SK-N-SH treated with all-trans-retinoic acid at 6 μM for 48 hours (cell line): ENCODE data around the gene PCNX3.
"Not testable (repeated sequence)": the region's sequence is repeated elsewhere in the genome, so short reads cannot be mapped to it uniquely, and the experiment has no call there.

Source experiments
- ATAC-seq: fragments of 200-7000 bp; cut with Tn5 transposase; 3 replicates; pipeline ENCODE4 v1.9.1; 2020; ENCODE audit warnings: mild to moderate bottlenecking, moderate library complexity
- ARNTL ChIP-seq: fragments of 450-650 bp; formaldehyde crosslinking; IDR thresholded peaks from 2 replicates; pipeline ENCODE4 v1.5.0; 2020; ENCODE audit warnings: low read depth, mild to moderate bottlenecking, moderate library complexity, borderline replicate concordance
- ESRRG ChIP-seq: fragments of 250-450 bp; sonication (Bioruptor Pico); IDR thresholded peaks from 2 replicates; pipeline ENCODE4 v1.6.1; 2021; ENCODE audit warnings: mild to moderate bottlenecking
- GLIS3 ChIP-seq: fragments of 250-450 bp; sonication (Bioruptor Pico); IDR thresholded peaks from 2 replicates; pipeline ENCODE4 v1.5.0; 2020; ENCODE audit warnings: mild to moderate bottlenecking, moderate library complexity
- ISL1 ChIP-seq: fragments of 250-450 bp; sonication (Bioruptor Pico); IDR thresholded peaks from 2 replicates; pipeline ENCODE4 v2.1.2; 2022; ENCODE audit warnings: mild to moderate bottlenecking, moderate library complexity
- RARB ChIP-seq: fragments of 250-450 bp; sonication (Bioruptor Pico); IDR thresholded peaks from 2 replicates; pipeline ENCODE4 v1.8.0; 2021; ENCODE audit warnings: mild to moderate bottlenecking, moderate library complexity
- TCF4 ChIP-seq: fragments of 250-450 bp; sonication (Bioruptor Pico); IDR thresholded peaks from 2 replicates; pipeline ENCODE4 v1.8.0; 2021; ENCODE audit warnings: mild to moderate bottlenecking, moderate library complexity, borderline replicate concordance
- TOX ChIP-seq: fragments of 250-450 bp; sonication (Bioruptor Pico); IDR thresholded peaks from 2 replicates; pipeline ENCODE4 v1.8.0; 2021; ENCODE audit warnings: mild to moderate bottlenecking, moderate library complexity, borderline replicate concordance
- ZC3H10 ChIP-seq: fragments of 250-450 bp; sonication (Bioruptor Pico); IDR thresholded peaks from 2 replicates; pipeline ENCODE4 v1.5.1; 2021; ENCODE audit warnings: mild to moderate bottlenecking, moderate library complexity
- ZFP30 ChIP-seq: fragments of 450-650 bp; formaldehyde crosslinking; IDR thresholded peaks from 2 replicates; pipeline ENCODE4 v1.5.0; 2022; ENCODE audit warnings: mild to moderate bottlenecking, moderate library complexity
- ZNF565 ChIP-seq: fragments of 450-650 bp; formaldehyde crosslinking; conservative IDR thresholded peaks from 2 replicates; pipeline ENCODE4 v1.5.0; 2020; ENCODE audit warnings: low read depth, mild to moderate bottlenecking, moderate library complexity
- ZNF70 ChIP-seq: fragments of 450-650 bp; formaldehyde crosslinking; IDR thresholded peaks from 2 replicates; pipeline ENCODE4 v1.5.0; 2020; ENCODE audit warnings: mild to moderate bottlenecking, moderate library complexity
- ZNF8 ChIP-seq: fragments of 450-650 bp; formaldehyde crosslinking; IDR thresholded peaks from 2 replicates; pipeline ENCODE4 v1.5.0; 2020; ENCODE audit warnings: mild to moderate bottlenecking, moderate library complexity
- TF ChIP-seq, protein P1 (sequence below): fragments of 250-450 bp; sonication (Bioruptor Pico); IDR thresholded peaks from 2 replicates; pipeline ENCODE4 v1.5.1; 2021; ENCODE audit warnings: mild to moderate bottlenecking, moderate library complexity
- TF ChIP-seq, protein P2 (sequence below): fragments of 250-450 bp; sonication (Bioruptor Pico); IDR thresholded peaks from 2 replicates; pipeline ENCODE4 v1.5.0; 2020; ENCODE audit warnings: mild to moderate bottlenecking, moderate library complexity
- TF ChIP-seq, protein P3 (sequence below): fragments of 250-450 bp; sonication (Bioruptor Pico); IDR thresholded peaks from 2 replicates; pipeline ENCODE4 v1.8.0; 2020; ENCODE audit warnings: mild to moderate bottlenecking, moderate library complexity, borderline replicate concordance
- TF ChIP-seq, protein P4 (sequence below): fragments of 250-450 bp; sonication (Bioruptor Pico); IDR thresholded peaks from 2 replicates; pipeline ENCODE4 v1.5.1; 2020; ENCODE audit warnings: low read depth, mild to moderate bottlenecking, moderate library complexity

Gene PCNX3

DNA sequence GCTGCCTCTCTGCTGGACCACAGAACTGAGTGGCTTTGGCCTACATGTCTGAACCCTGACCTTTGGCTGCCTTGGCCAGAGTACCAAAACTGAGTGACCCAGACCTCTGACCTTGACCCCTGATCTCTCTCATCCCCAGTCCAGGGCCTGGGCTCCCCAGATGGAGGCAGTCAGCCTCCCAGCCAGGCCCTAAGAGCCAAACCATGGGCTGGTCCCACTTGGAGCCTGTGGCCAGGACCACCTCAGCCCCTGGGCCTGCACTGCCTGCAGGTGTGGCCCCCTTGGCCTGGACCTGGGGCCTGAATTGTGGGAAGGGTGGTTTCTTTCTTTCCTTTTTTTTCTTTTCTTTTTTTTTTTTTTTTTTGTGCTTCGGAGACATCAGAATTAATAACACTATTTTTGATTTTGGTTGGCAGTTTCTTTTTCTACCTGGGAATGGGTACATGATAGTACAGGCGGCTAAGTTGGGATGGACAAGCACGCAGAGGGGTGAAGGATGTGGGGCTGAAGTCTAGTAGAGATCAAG lies 21.5 kb downstream of the PCNX3 start:
- no peak for ATAC-seq
- TF ChIP-seq, protein P1, sequence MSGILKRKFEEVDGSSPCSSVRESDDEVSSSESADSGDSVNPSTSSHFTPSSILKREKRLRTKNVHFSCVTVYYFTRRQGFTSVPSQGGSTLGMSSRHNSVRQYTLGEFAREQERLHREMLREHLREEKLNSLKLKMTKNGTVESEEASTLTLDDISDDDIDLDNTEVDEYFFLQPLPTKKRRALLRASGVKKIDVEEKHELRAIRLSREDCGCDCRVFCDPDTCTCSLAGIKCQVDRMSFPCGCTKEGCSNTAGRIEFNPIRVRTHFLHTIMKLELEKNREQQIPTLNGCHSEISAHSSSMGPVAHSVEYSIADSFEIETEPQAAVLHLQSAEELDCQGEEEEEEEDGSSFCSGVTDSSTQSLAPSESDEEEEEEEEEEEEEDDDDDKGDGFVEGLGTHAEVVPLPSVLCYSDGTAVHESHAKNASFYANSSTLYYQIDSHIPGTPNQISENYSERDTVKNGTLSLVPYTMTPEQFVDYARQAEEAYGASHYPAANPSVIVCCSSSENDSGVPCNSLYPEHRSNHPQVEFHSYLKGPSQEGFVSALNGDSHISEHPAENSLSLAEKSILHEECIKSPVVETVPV (CRISPR knock-in tag): no peak
- TF ChIP-seq ZNF565 (no peak), RARB (CRISPR knock-in tag) (no peak), ZNF8 (CRISPR knock-in tag) (no peak), ZFP30 (CRISPR knock-in tag) (no peak), TCF4 (CRISPR knock-in tag) (no peak), ARNTL (CRISPR knock-in tag) (no peak)
- TF ChIP-seq, all 23 proteins: peak for 0

DNA sequence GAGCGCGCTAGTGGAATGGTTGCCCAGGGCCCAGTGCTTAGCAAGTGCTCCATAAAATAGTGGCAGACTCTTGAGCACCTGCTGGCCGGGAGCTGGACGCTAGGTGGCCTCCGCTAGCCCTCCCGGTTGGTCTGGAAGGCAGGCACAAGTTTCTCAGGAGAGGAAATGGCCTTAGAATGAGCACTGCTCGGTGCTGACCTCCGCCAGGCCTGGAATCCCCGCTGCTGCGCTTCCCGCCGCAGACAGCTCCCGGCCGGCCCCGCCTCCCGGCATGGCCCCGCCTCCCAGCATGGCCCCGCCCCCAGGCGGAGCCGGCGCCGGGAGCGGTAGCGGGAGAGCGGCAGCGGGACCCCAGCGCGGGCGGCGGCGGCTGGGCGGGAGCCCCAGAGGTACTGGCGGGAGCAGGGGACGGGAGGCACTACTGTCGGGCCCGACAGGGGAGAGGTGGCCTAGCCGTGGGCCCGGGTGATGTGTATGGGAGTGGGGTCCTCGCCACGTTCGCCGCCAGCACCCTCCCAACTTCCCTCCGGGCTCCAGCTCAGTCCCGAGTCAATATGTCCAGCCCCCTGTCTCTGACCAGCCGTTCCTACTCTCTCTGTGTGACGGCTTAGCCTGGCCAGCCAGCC lies 22.3 kb downstream of the PCNX3 start, which contains the start of gene SIPA1:
Gene SIPA1 (plus strand): TSS at position 308 of the 626 bp plus-strand sequence. CDS start 2,821 bp downstream, outside the sequence.
- peak; percentile 90 for ATAC-seq
- no peak for TF ChIP-seq ARNTL (CRISPR knock-in tag)
- TF ChIP-seq, protein P1 (CRISPR knock-in tag): no peak
- TF ChIP-seq ESRRG: no peak
- TF ChIP-seq TOX (CRISPR knock-in tag): no peak
- TF ChIP-seq GLIS3 (CRISPR knock-in tag): no peak; the same call in 1 of the 2 replicates
- TF ChIP-seq, protein P2, sequence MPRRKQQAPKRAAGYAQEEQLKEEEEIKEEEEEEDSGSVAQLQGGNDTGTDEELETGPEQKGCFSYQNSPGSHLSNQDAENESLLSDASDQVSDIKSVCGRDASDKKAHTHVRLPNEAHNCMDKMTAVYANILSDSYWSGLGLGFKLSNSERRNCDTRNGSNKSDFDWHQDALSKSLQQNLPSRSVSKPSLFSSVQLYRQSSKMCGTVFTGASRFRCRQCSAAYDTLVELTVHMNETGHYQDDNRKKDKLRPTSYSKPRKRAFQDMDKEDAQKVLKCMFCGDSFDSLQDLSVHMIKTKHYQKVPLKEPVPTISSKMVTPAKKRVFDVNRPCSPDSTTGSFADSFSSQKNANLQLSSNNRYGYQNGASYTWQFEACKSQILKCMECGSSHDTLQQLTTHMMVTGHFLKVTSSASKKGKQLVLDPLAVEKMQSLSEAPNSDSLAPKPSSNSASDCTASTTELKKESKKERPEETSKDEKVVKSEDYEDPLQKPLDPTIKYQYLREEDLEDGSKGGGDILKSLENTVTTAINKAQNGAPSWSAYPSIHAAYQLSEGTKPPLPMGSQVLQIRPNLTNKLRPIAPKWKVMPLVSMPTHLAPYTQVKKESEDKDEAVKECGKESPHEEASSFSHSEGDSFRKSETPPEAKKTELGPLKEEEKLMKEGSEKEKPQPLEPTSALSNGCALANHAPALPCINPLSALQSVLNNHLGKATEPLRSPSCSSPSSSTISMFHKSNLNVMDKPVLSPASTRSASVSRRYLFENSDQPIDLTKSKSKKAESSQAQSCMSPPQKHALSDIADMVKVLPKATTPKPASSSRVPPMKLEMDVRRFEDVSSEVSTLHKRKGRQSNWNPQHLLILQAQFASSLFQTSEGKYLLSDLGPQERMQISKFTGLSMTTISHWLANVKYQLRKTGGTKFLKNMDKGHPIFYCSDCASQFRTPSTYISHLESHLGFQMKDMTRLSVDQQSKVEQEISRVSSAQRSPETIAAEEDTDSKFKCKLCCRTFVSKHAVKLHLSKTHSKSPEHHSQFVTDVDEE (CRISPR knock-in tag): no peak
- TF ChIP-seq, protein P3, sequence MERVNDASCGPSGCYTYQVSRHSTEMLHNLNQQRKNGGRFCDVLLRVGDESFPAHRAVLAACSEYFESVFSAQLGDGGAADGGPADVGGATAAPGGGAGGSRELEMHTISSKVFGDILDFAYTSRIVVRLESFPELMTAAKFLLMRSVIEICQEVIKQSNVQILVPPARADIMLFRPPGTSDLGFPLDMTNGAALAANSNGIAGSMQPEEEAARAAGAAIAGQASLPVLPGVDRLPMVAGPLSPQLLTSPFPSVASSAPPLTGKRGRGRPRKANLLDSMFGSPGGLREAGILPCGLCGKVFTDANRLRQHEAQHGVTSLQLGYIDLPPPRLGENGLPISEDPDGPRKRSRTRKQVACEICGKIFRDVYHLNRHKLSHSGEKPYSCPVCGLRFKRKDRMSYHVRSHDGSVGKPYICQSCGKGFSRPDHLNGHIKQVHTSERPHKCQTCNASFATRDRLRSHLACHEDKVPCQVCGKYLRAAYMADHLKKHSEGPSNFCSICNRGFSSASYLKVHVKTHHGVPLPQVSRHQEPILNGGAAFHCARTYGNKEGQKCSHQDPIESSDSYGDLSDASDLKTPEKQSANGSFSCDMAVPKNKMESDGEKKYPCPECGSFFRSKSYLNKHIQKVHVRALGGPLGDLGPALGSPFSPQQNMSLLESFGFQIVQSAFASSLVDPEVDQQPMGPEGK (CRISPR knock-in tag): no peak
- TF ChIP-seq ISL1 (CRISPR knock-in tag): no peak

DNA sequence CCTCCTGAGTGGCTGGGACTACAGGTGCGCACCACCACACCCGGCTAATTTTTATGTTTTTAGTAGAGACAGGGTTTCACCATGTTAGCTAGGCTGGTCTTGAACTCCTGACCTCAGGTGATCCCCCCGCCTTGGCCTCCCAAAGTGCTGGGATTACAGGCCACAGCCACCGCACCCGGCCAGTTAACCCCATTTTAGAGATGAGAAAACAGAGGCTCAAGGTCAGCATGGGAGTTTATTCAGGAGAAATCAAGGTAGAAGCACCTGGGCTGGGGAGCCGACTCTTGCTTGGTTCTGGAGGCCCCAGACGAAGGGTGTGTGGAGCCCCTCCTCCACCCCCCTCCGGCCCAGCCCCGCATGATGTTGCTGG lies 23.6 kb downstream of the PCNX3 start:
- not testable (repeated sequence) for ATAC-seq

DNA sequence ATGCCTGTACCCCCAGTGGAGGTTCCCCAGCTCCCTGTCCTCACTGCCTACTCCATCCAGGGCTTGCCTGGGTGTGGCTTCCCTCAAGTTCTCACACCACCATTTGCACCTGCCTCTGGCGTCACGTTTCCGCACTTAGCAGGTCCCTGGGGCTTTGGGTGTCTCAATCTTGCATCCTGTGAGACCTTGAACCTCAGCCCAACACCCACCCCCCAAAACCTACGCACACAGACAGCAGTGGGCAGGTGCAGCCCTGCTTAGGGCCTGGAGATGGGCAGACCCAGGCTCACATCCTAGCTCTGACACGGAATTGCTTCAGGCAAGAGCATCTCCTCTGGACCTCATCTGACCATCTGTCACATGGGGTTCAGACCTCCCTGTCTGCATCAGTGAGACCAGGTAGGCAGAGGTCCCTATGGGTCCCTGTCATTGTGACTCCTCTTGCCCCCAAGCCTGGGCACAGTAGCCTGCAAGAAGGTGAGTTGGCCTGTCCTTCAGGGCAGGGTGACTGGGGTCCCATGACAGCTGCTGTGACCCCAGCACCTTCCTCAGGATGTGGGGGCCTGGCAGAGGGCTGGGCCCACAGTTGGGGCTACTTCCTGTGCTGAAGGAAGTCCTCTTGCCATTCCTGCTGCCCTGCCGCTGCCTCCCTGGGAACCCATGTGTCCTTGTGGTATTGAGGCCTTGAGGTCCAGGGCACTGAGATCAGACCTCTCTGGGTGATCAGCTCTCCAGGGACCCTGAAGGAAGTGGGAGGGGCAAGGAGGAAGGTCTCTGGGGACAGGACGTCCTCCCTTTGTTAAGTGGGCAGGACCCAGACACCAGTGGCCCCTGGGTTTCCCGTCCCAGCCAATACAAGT lies 24.3 kb downstream of the PCNX3 start:
- no peak for ATAC-seq
- TF ChIP-seq ZNF70 (CRISPR knock-in tag): no peak
- TF ChIP-seq ZNF8 (CRISPR knock-in tag): no peak
- TF ChIP-seq ZC3H10 (CRISPR knock-in tag): no peak
- TF ChIP-seq RARB (CRISPR knock-in tag): no peak
- TF ChIP-seq, protein P4, sequence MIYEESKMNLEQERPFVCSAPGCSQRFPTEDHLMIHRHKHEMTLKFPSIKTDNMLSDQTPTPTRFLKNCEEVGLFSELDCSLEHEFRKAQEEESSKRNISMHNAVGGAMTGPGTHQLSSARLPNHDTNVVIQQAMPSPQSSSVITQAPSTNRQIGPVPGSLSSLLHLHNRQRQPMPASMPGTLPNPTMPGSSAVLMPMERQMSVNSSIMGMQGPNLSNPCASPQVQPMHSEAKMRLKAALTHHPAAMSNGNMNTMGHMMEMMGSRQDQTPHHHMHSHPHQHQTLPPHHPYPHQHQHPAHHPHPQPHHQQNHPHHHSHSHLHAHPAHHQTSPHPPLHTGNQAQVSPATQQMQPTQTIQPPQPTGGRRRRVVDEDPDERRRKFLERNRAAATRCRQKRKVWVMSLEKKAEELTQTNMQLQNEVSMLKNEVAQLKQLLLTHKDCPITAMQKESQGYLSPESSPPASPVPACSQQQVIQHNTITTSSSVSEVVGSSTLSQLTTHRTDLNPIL (CRISPR knock-in tag): no peak
- TF ChIP-seq, protein P2 (CRISPR knock-in tag): no peak
- TF ChIP-seq TCF4 (CRISPR knock-in tag): no peak
